Suppressor macrophage (primary cell): Measurements from ENCODE around the gene PHYHD1.
A peak's percentile ranks its signal among the peaks of the same experiment; 100 is the strongest.
"Not testable (repeated sequence)": the region's sequence is repeated elsewhere in the genome, so short reads cannot be mapped to it uniquely, and the experiment has no call there.

Experiments
- DNase-seq, 4 experiments: peaks; one replicate each; pipeline ENCODE4 v3.0.0-alpha.2; 2020 to 2022

PHYHD1 gene

DNA sequence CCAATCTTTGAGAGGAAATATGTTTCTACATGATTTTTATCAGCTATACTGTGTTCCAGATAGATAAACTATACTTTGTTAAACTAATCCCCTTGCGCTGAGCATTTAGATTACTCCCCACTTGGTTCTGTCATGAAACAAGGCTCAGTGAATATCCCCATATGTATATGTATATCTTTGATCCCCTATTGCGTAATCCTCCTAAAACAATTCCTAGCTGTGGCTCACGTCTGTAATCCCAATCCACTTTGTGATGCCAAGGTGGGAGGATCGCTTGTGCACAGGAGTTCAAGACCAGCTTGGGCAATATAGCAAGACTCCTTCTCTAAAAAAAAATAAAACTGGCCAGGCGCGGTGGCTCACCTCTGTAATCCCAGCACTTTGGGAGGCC, 2.7 kb downstream of the PHYHD1 start:
- no peak for DNase-seq

DNA sequence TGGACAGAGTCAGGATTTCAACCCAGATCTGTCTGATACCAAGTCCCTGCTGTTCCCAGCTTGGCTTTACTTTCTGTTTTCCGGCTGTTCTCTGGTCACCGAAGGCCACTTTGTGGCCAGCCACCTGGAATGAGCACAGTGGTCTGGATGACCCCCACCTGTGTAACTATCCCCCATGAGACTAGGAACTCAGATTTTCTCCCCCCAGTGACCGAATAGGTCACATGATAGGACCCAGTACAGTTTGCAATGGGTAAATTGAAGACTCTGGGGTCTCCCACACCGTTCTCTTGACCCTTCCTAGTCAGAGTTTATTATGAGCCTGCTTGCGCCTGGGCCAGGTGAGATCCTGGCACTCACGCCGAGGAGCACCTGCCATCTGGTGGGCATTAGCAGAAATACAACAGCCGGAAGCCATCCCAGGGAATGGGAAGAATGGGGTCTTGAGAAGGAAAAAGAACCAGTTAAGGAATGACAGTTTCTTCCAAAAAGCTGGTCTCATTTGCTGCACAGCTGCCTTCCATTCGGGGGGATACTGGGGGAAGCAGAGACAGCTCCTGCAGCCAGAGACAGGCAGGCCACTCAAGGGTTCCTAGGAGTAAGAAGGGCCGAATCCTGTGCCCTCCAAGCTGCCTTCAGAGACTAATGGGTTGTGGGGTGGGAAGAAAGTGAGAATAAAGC, 7.1 kb downstream of the PHYHD1 start:
- DNase-seq = peak; percentile 31 to 65 (median 44)

- peak in 2 of 4 experiments; percentile 33 to 40 for DNase-seq
These were observed 7.8 kb downstream of the PHYHD1 start for GRCh38 chr9:128928624-128929023.

- no peak for DNase-seq
These were observed 8.8 kb downstream of the PHYHD1 start for GRCh38 chr9:128929560-128929959.

- no peak for DNase-seq
These were observed 12.9 kb downstream of the PHYHD1 start for GRCh38 chr9:128933731-128934130.

GRCh38 chr9:128936171-128936865, 15.5 kb downstream of the PHYHD1 start:
- no peak for DNase-seq

GRCh38 chr9:128937310-128938165, 16.8 kb downstream of the PHYHD1 start:
- DNase-seq = no peak

DNA sequence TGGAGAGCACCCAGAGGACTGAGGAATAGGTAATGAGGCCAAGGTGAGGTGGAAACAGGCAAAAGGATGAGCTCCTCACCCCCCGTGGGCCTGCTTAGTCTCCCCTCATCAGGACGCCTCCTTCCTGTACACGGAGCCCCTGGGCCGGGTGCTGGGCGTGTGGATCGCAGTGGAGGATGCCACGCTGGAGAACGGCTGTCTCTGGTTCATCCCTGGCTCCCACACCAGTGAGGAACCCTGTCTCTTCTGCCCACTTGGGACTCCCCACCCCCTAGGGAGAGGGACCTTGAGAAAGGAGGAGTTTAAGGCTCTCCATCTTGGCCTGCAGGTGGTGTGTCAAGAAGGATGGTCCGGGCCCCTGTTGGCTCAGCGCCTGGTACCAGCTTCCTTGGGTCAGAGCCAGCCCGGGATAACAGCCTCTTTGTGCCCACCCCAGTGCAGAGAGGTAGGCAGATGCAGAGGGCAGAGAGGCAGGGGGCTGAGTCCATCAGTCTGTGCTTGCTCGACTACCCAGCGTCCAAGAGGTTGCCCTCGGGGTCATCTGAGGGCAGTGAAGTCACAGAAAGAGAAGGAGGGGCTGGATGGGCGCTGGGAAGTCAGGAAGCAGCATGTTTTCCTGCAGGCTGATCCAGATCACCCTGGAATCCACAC, 19.6 kb downstream of the PHYHD1 start:
- no peak for DNase-seq

GRCh38 chr9:128940946-128941755, 20.4 kb downstream of the PHYHD1 start:
- DNase-seq = no peak

DNA sequence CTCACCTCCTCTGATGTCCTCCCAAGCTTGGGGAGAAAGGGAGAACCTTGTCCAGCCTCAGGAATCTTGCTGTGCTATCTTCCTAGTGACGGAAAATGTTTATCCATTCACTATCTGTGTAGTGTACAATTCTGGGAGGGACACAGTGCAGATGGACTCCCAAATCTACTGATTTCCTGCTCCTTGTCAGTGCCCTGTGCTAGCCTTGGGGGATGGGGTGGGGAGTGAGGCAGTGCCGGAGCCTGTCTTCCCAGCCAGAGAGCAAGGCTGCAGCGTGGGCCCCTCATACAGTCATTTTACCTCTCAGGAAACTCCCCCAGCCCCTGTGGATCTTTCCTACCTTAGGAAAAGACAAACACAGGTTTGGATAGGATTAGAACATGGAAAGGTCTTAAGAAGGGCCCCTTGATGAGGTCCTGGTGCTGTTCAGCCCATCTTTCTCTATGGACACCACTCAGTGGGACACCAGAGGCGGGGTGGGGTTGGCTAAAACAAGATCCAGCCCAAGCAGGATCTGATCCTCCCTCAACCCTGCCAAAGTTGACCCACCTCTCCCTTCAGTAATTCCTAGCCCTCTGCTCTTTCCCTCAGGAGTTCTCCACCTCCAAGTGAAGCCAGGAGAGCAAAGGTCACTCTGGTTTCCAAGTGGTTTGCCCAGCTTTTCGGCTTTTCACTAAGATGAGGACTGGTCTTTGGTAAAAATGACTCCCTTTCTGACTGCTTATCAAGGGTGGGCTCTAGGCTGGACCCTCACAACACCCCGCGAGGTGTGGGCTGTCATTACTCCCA, 23.2 kb downstream of the PHYHD1 start:
- no peak for DNase-seq

- not testable (repeated sequence) for DNase-seq
These were observed 24.2 kb downstream of the PHYHD1 start for GRCh38 chr9:128944966-128945365.

GRCh38 chr9:128945798-128946501, 25.2 kb downstream of the PHYHD1 start:
- no peak for DNase-seq

- peak in 3 of 4 experiments; percentile 43 to 54 (median 45) for DNase-seq
These were observed 25.9 kb downstream of the PHYHD1 start for GRCh38 chr9:128946571-128947276.

GRCh38 chr9:128947277-128947526, 26.4 kb downstream of the PHYHD1 start:
- DNase-seq = no peak

DNA sequence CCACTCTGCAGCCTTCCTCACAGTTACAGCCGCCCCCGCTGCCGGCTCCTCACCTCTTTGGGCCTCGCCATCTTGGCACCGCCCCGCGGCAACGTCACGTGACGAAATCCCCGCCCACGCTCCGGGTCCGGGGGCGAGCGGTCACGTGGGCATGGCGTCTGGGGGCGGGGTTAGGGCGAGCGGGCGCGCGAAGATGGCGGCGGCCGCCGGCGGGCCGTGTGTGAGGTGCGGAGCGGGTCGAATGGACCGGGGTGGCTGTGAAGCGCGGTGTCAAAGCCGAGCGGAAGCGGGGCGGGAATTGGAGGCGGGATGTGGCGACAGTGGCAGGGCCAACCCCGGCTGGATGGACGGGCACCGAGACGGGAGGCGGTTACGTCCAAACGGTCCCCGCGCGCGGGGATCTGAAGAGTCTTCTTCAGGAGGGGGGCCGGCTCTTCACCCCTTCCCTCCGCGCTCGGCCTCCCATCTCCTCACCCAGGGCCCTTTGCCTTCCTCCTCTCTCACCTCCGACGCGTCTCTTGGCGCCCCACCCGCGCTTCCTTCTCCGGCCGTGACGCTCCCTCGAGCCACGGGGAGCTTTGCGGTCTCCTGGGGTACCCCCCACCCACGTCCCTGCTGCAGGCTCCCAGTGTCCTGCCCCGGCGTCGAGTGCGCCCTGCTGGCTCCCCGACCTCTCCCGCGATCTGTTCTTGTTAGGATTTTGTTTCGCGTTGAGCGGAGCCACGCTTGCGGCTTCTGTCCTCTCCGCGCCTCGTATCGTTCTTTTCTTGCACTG, 26.9 kb downstream of the PHYHD1 start, which contains the start of the genes DOLK and NUP188:
DOLK (minus strand) TSS at position 77 of the 775 bp plus-strand sequence. CDS start 300 bp downstream, outside the sequence.
NUP188 (plus strand) TSS at position 173 of the 775 bp plus-strand sequence; CDS start at position 194, 21 bp downstream.
- DNase-seq = peak; percentile 98 to 100 (median 99)

- not testable (repeated sequence) for DNase-seq
These were observed 40.6 kb downstream of the PHYHD1 start for GRCh38 chr9:128961403-128961802.

- DNase-seq = no peak
These were observed 48.7 kb downstream of the PHYHD1 start for GRCh38 chr9:128969491-128969890.

- no peak for DNase-seq
These were observed 52.2 kb downstream of the PHYHD1 start for GRCh38 chr9:128972956-128973355.

DNA sequence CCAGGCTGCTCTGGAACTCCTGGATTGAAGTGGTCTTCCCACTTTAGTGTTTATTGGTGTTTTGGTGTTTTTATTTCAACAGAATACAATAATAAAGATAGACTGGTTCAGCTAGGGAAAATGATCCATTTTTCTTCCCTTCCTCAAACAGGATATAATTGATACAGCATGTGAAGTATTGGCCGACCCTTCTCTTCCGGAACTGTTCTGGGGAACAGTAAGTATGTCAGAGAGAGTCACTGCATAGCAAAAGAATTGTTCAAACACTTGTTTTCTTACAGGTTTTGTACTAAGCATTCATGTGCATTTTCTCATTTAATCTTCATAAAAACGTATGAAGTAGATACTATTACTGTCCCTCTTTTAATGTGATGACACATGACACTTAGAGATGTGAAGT, 58.3 kb downstream of the PHYHD1 start:
- no peak for DNase-seq
